Measurements from ENCODE around the gene ETS2. TPM values are rescaled to one million over a fixed set of nuclear protein-coding genes. Genes with fewer than 3 reads are reported as not detected.
"Not testable (repeated sequence)": the region's sequence is repeated elsewhere in the genome, so short reads cannot be mapped to it uniquely, and the experiment has no call there.

ETS2 gene
- total RNA-seq, 2 donors from 2014 or later = 98.4 to 102 TPM

- no peaks in the 10 kb centered on the region for H3K27me3 Mint-ChIP-seq (ENCODE audit: insufficient read depth)
- H3K9ac ChIP-seq (ENCODE audit: extremely low read depth, low read length, poor library complexity, severe bottlenecking) = no peak overlapping the region
- H3K27ac ChIP-seq (ENCODE audit: low read depth, low read length) = no peak overlapping the region
- H3K36me3 Mint-ChIP-seq (ENCODE audit: low read depth) = peaks cover 52% of the 10 kb centered on the region
- peaks cover 6% of the 10 kb centered on the region for H3K4me1 Mint-ChIP-seq
- no peak overlapping the region for H3K27ac Mint-ChIP-seq
- no peaks in the 10 kb centered on the region for H3K27me3 ChIP-seq (ENCODE audit: control insufficient read depth, insufficient read depth, low read length, poor library complexity, severe bottlenecking)
- peaks cover 14% of the 10 kb centered on the region for H3K9me3 Mint-ChIP-seq
- H3K9me3 ChIP-seq (ENCODE audit: control insufficient read depth, low read length) = no peaks in the 10 kb centered on the region
- peaks cover 49% of the 10 kb centered on the region for H3K36me3 ChIP-seq (ENCODE audit: control insufficient read depth, insufficient read depth, low read length)
- DNase-seq = no peak
- WGBS, 2 experiments (ENCODE audit: insufficient coverage in 1 of 2, insufficient read length in 1 of 2) = 96 to 97% methylated on average over 3 to 4 of the region's 4 CpGs
- H3K4me1 ChIP-seq (ENCODE audit: control insufficient read depth, insufficient read depth, low read length) = no peaks in the 10 kb centered on the region
- H3K4me3 ChIP-seq (ENCODE audit: low read length) = no peak overlapping the region
- H3K4me3 Mint-ChIP-seq = no peak overlapping the region
- no peak for TF ChIP-seq CTCF (conservative IDR thresholded peaks at IDR 0.05)
These were observed 19.5 kb downstream of the ETS2 start for GRCh38 chr21:38825269-38825668.

- Histone ChIP-seq H3K4me3 (ENCODE audit: low read length) (no peak overlapping the region), H3K27ac (ENCODE audit: low read depth, low read length) (no peak overlapping the region), H3K9ac (ENCODE audit: extremely low read depth, low read length, poor library complexity, severe bottlenecking) (no peak overlapping the region), H3K9me3 (ENCODE audit: control insufficient read depth, low read length) (no peaks in the 10 kb centered on the region), H3K36me3 (ENCODE audit: control insufficient read depth, insufficient read depth, low read length) (peaks cover 43% of the 10 kb centered on the region), H3K27me3 (ENCODE audit: control insufficient read depth, insufficient read depth, low read length, poor library complexity, severe bottlenecking) (no peaks in the 10 kb centered on the region), H3K4me1 (ENCODE audit: control insufficient read depth, insufficient read depth, low read length) (no peaks in the 10 kb centered on the region)
- Mint-ChIP-seq H3K27ac (no peak overlapping the region), H3K9me3 (peaks cover 15% of the 10 kb centered on the region), H3K27me3 (ENCODE audit: insufficient read depth) (no peaks in the 10 kb centered on the region), H3K36me3 (ENCODE audit: low read depth) (peaks cover 46% of the 10 kb centered on the region), H3K4me3 (no peak overlapping the region), H3K4me1 (peaks cover 6% of the 10 kb centered on the region)
- no peak for TF ChIP-seq CTCF (conservative IDR thresholded peaks at IDR 0.05)
- 100% methylated on average over 1 of the region's 2 CpGs for whole genome bisulfite sequencing, 2 experiments (ENCODE audit: insufficient coverage in 1 of 2, insufficient read length in 1 of 2)
- no peak for DNase-seq
These were observed 20.2 kb downstream of the ETS2 start for GRCh38 chr21:38825921-38826320.

- not testable (repeated sequence) for H3K4me1 ChIP-seq (ENCODE audit: control insufficient read depth, insufficient read depth, low read length); H3K9me3 ChIP-seq (ENCODE audit: control insufficient read depth, low read length); H3K27me3 Mint-ChIP-seq (ENCODE audit: insufficient read depth); H3K27ac ChIP-seq (ENCODE audit: low read depth, low read length); H3K27ac Mint-ChIP-seq; DNase-seq; H3K9ac ChIP-seq (ENCODE audit: extremely low read depth, low read length, poor library complexity, severe bottlenecking); H3K27me3 ChIP-seq (ENCODE audit: control insufficient read depth, insufficient read depth, low read length, poor library complexity, severe bottlenecking); H3K4me1 Mint-ChIP-seq; H3K4me3 ChIP-seq (ENCODE audit: low read length); H3K4me3 Mint-ChIP-seq
- peaks cover 24% of the 10 kb centered on the region for H3K36me3 Mint-ChIP-seq (ENCODE audit: low read depth)
- peaks cover 16% of the 10 kb centered on the region for H3K9me3 Mint-ChIP-seq
- 95 to 100% methylated on average over 1 to 4 of the region's 7 CpGs for WGBS, 2 experiments (ENCODE audit: insufficient coverage in 1 of 2, insufficient read length in 1 of 2)
- H3K36me3 ChIP-seq (ENCODE audit: control insufficient read depth, insufficient read depth, low read length) = peaks cover 21% of the 10 kb centered on the region
These were observed 22.4 kb downstream of the ETS2 start for GRCh38 chr21:38828111-38828510.

Data from endodermal cell (in vitro differentiated cells).